Natural killer cell (primary cell): ENCODE measurements around the gene GAL3ST3. TPM values are rescaled to one million over a fixed set of nuclear protein-coding genes. Genes with fewer than 3 reads are reported as not detected.

Source experiments
- ATAC-seq, 3 donors: fragments of 150-1000 bp in 2 of 3; fragments of 200-7000 bp in 1 of 3; cut with Tn5 transposase; 1 replicate in 1 of 3; 2 replicates in 2 of 3; pipeline ENCODE4 v1.10.0; 2021; ENCODE audit warnings: mild to moderate bottlenecking in 2 of 3, moderate library complexity in 2 of 3
- DNase-seq, 2 donors: peaks; one replicate each; pipeline versions ENCODE4 v3.0.0 to v3.0.0-alpha.2; 2013 to 2021; ENCODE audit warnings: mixed read lengths in 1 of 2
- H3K27ac ChIP-seq: one replicate; pipeline ENCODE4 v1.5.1; 2013; ENCODE audit warnings: mild to moderate bottlenecking, low read length
- H3K27me3 ChIP-seq: one replicate; pipeline ENCODE4 v1.6.1; 2013; ENCODE audit warnings: low read length; ENCODE audit not compliant: control insufficient read depth, insufficient read depth
- H3K36me3 ChIP-seq: one replicate; pipeline ENCODE4 v1.6.1; 2013; ENCODE audit warnings: low read length; ENCODE audit not compliant: control insufficient read depth, insufficient read depth
- H3K4me1 ChIP-seq: one replicate; pipeline ENCODE4 v1.6.1; 2013; ENCODE audit warnings: low read length; ENCODE audit not compliant: control insufficient read depth, insufficient read depth
- H3K4me3 ChIP-seq: one replicate; pipeline ENCODE4 v1.5.1; 2013; ENCODE audit warnings: low read length
- H3K9me3 ChIP-seq: one replicate; pipeline ENCODE4 v1.6.1; 2013; ENCODE audit warnings: low read length; ENCODE audit not compliant: control insufficient read depth, insufficient read depth
- H3K27ac Mint-ChIP-seq, 2 donors: one replicate each; pipeline ENCODE4 v1.8.0; 2022; ENCODE audit warnings: mild to moderate bottlenecking in 2 of 2, mixed read lengths in 2 of 2, moderate library complexity in 1 of 2
- H3K27me3 Mint-ChIP-seq, 2 donors: one replicate each; pipeline ENCODE4 v1.8.0; 2022; ENCODE audit warnings: low read depth in 2 of 2, mixed read lengths in 2 of 2
- H3K36me3 Mint-ChIP-seq: one replicate; pipeline ENCODE4 v1.8.0; 2022; ENCODE audit warnings: mixed read lengths
- H3K4me1 Mint-ChIP-seq, 2 donors: one replicate each; pipeline ENCODE4 v1.8.0; 2022; ENCODE audit warnings: mixed read lengths in 2 of 2
- H3K4me3 Mint-ChIP-seq: one replicate; pipeline ENCODE4 v1.8.0; 2022; ENCODE audit warnings: mild to moderate bottlenecking, moderate library complexity, mixed read lengths
- H3K9me3 Mint-ChIP-seq, 2 donors: one replicate each; pipeline ENCODE4 v1.8.0; 2022; ENCODE audit warnings: mixed read lengths in 2 of 2
- CTCF ChIP-seq: fragments of 200-600 bp; IDR thresholded peaks from one replicate; pipeline ENCODE4 v1.8.0; 2022; ENCODE audit warnings: antibody characterized with exemption
- WGBS: methylation state at CpG from one replicate; pipeline ENCODE4 v1.1.7; 2013; ENCODE audit warnings: missing lambda C conversion rate; ENCODE audit not compliant: insufficient coverage; 5-methylcytosine and 5-hydroxymethylcytosine counted together
- intact Hi-C: fragments of 100-400 bp; cut with micrococcal nuclease; formaldehyde crosslinking; loops from one replicate; pipeline ENCODE4 v1.14.2; 2022
- total RNA-seq, 4 donors: library from RNA; stranded (reverse); fragments of 120-200 nt in 1 of 4; gene quantifications; one replicate each; pipeline versions ENCODE4 v1.2.3 to v1.2.4, GENCODE V29; 2013 to 2022

Gene GAL3ST3
- total RNA-seq, 3 donors from 2014 or later (not counting 1 experiment from before 2014, with no cell fraction given) = not detected

GRCh38 chr11:66047541-66048365 lies 1.2 kb downstream of the GAL3ST3 start:
- no peak for TF ChIP-seq CTCF
- Mint-ChIP-seq H3K27ac (no peak overlapping the region), H3K9me3 (no peaks in the 10 kb centered on the region), H3K36me3 (no peaks in the 10 kb centered on the region), H3K27me3 (peaks cover 0 to 11% of the 10 kb centered on the region in 2 donors), H3K4me3 (no peak overlapping the region), H3K4me1 (peaks cover 28 to 30% of the 10 kb centered on the region in 2 donors)
- H3K27ac ChIP-seq = no peak overlapping the region
- H3K36me3 ChIP-seq = no peaks in the 10 kb centered on the region
- no peaks in the 10 kb centered on the region for H3K9me3 ChIP-seq
- no peak overlapping the region for H3K4me3 ChIP-seq
- 94% methylated on average over 11 of the region's 11 CpGs for WGBS
- intact Hi-C loops = no loop called here
- peaks cover 24% of the 10 kb centered on the region for H3K4me1 ChIP-seq
- ATAC-seq = no peak
- H3K27me3 ChIP-seq = peaks cover 3% of the 10 kb centered on the region
- DNase-seq = no peak

- Mint-ChIP-seq H3K4me1 (peaks cover 20 to 22% of the 10 kb centered on the region in 2 donors), H3K27me3 (peaks cover 0 to 11% of the 10 kb centered on the region in 2 donors), H3K4me3 (no peak overlapping the region), H3K9me3 (no peaks in the 10 kb centered on the region), H3K36me3 (no peaks in the 10 kb centered on the region), H3K27ac (no peak overlapping the region)
- H3K27ac ChIP-seq = no peak overlapping the region
- peaks cover 19% of the 10 kb centered on the region for H3K4me1 ChIP-seq
- H3K27me3 ChIP-seq = peaks cover 3% of the 10 kb centered on the region
- ATAC-seq (no peak), DNase-seq (no peak)
- no peak overlapping the region for H3K4me3 ChIP-seq
- 94% methylated on average over 3 of the region's 3 CpGs for WGBS
- intact Hi-C loops = no loop called here
- no peaks in the 10 kb centered on the region for H3K9me3 ChIP-seq
- no peak for TF ChIP-seq CTCF
- H3K36me3 ChIP-seq = no peaks in the 10 kb centered on the region
These were observed 2.1 kb downstream of the GAL3ST3 start for GRCh38 chr11:66046901-66047300.

- intact Hi-C loops = no loop called here
- Mint-ChIP-seq H3K27ac (peak overlapping the region; percentile 58 to 81), H3K27me3 (peaks cover 0 to 11% of the 10 kb centered on the region in 2 donors), H3K4me1 (peaks cover 12% of the 10 kb centered on the region in 2 donors), H3K9me3 (no peaks in the 10 kb centered on the region), H3K4me3 (no peak overlapping the region), H3K36me3 (no peaks in the 10 kb centered on the region)
- Histone ChIP-seq H3K4me3 (no peak overlapping the region), H3K36me3 (no peaks in the 10 kb centered on the region), H3K27me3 (peaks cover 3% of the 10 kb centered on the region), H3K4me1 (peaks cover 10% of the 10 kb centered on the region), H3K9me3 (no peaks in the 10 kb centered on the region), H3K27ac (peak overlapping the region; percentile 35)
- ATAC-seq = peak; percentile 86 to 96 (median 90)
- TF ChIP-seq CTCF = peak; percentile 91
- WGBS = 22% methylated on average over 11 of the region's 11 CpGs
- DNase-seq = peak; percentile 77 to 93
These were observed 3.8 kb downstream of the GAL3ST3 start for GRCh38 chr11:66045177-66045639.
